Activated B cell treated with CpG ODN at 0.5 μM for 24 hours (primary cell): ENCODE data around the gene PRLH. TPM values are rescaled to one million over a fixed set of nuclear protein-coding genes. Genes with fewer than 3 reads are reported as not detected.

Experiments used
- ATAC-seq: fragments of 200-7000 bp; cut with Tn5 transposase; one replicate; pipeline ENCODE4 v1.10.0; 2021; ENCODE audit warnings: low read depth, mild to moderate bottlenecking, moderate library complexity
- CTCF ChIA-PET: fragments of 350-600 bp; sonication (Branson Sonifier 250); formaldehyde crosslinking; loops from one replicate; lab custom pipeline; 2021; ENCODE audit warnings: antibody characterized with exemption; lab: Charles Lee
- POLR2A ChIA-PET: fragments of 350-600 bp; sonication (Branson Sonifier 250); formaldehyde crosslinking; loops from one replicate; lab custom pipeline; 2021; ENCODE audit warnings: antibody characterized with exemption; lab: Charles Lee
- DNase-seq: peaks from one replicate; pipeline ENCODE4 v3.0.0; 2022
- H3K27ac Mint-ChIP-seq: one replicate; pipeline ENCODE4 v1.8.0; 2020; ENCODE audit warnings: mixed read lengths
- H3K27me3 Mint-ChIP-seq: one replicate; pipeline ENCODE4 v1.8.0; 2021; ENCODE audit warnings: mixed read lengths
- H3K36me3 Mint-ChIP-seq: one replicate; pipeline ENCODE4 v1.8.0; 2021; ENCODE audit warnings: low read depth, mixed read lengths
- H3K4me1 Mint-ChIP-seq: one replicate; pipeline ENCODE4 v1.8.0; 2021; ENCODE audit warnings: mixed read lengths
- H3K4me3 Mint-ChIP-seq: one replicate; pipeline ENCODE4 v1.8.0; 2020; ENCODE audit warnings: mild to moderate bottlenecking, mixed read lengths
- H3K9me3 Mint-ChIP-seq: one replicate; pipeline ENCODE4 v1.8.0; 2020; ENCODE audit warnings: mixed read lengths
- CTCF ChIP-seq: fragments of 200-600 bp; IDR thresholded peaks from one replicate; pipeline ENCODE4 v1.8.0; 2022; ENCODE audit warnings: antibody characterized with exemption, mild to moderate bottlenecking
- intact Hi-C: fragments of 100-400 bp; cut with micrococcal nuclease; formaldehyde crosslinking; loops from one replicate; pipeline ENCODE4 v1.15.1; 2024
- total RNA-seq: library from RNA; stranded (reverse); gene quantifications from 2 replicates; pipeline ENCODE4 v1.2.3, GENCODE V29; 2022

PRLH gene
- total RNA-seq, 1 donor from 2014 or later = not detected

GRCh38 chr2:237615631-237616249 is 49.4 kb downstream of the PRLH start:
- no peak for DNase-seq
- Mint-ChIP-seq H3K4me3 (no peak overlapping the region), H3K27me3 (peaks cover 15% of the 10 kb centered on the region), H3K9me3 (no peaks in the 10 kb centered on the region), H3K27ac (no peak overlapping the region), H3K36me3 (no peaks in the 10 kb centered on the region), H3K4me1 (peaks cover 20% of the 10 kb centered on the region)
- intact Hi-C loops = no loop called here
- CTCF ChIA-PET = no interaction called here
- no peak for TF ChIP-seq CTCF
- ATAC-seq = no peak
- POLR2A ChIA-PET = interaction anchor here (1.0 kb wide), 1 partner anchor 140 kb away, joined by 3 read pairs; no protein-coding TSS in a partner anchor

- no peak for TF ChIP-seq CTCF
- intact Hi-C loops = no loop called here
- ChIA-PET CTCF (no interaction called here), POLR2A (interaction anchor here (1.0 kb wide), 1 partner anchor 141 kb away, joined by 3 read pairs; no protein-coding TSS in a partner anchor)
- Mint-ChIP-seq H3K36me3 (no peaks in the 10 kb centered on the region), H3K4me3 (no peak overlapping the region), H3K9me3 (no peaks in the 10 kb centered on the region), H3K27me3 (peaks cover 15% of the 10 kb centered on the region), H3K4me1 (peaks cover 20% of the 10 kb centered on the region), H3K27ac (no peak overlapping the region)
- ATAC-seq (no peak), DNase-seq (no peak)
These were observed 50.0 kb downstream of the PRLH start for GRCh38 chr2:237616373-237616733.

Other genes with a start within 250 kb of the PRLH start
- gene COL6A3, start 152.4 kb upstream of the PRLH start, total RNA-seq = 0.02 and 0.05 TPM in 2 replicates
- not detected in 2 replicates for gene MLPH, start 79.3 kb upstream of the PRLH start, total RNA-seq
- not detected in 2 replicates for gene RAB17, start 24.2 kb downstream of the PRLH start, total RNA-seq
- gene LRRFIP1, start 61.0 kb downstream of the PRLH start, total RNA-seq = 114 and 134 TPM in 2 replicates
- 0.69 and 1.3 TPM in 2 replicates for gene RBM44, start 232.2 kb downstream of the PRLH start, total RNA-seq